BJ (cell line): ENCODE results near the gene TNFRSF4. TPM values are rescaled to one million over a fixed set of nuclear protein-coding genes. Genes with fewer than 3 reads are reported as not detected.

Experiments used
- CTCF ChIA-PET: fragments of 350-600 bp; formaldehyde crosslinking; extraction: SDS; loops from one replicate; lab custom pipeline; 2021; ENCODE audit warnings: antibody characterized with exemption, inconsistent platforms; lab: Yijun Ruan, JAX
- POLR2A ChIA-PET: fragments of 300-600 bp; sonication (Branson Sonifier 250); formaldehyde crosslinking; extraction: SDS; loops from one replicate; lab custom pipeline; 2021; ENCODE audit warnings: antibody characterized with exemption; lab: Charles Lee
- DNase-seq: peaks from one replicate; pipeline ENCODE4 v3.0.0-alpha.2; 2011; ENCODE audit warnings: low read depth
- H3K27me3 ChIP-seq: 2 replicates; pipeline ENCODE4 v1.6.0; 2011; ENCODE audit warnings: low read length; ENCODE audit not compliant: control insufficient read depth, insufficient read depth
- H3K36me3 ChIP-seq: 2 replicates; pipeline ENCODE4 v1.5.1; 2011; ENCODE audit warnings: low read length; ENCODE audit not compliant: control insufficient read depth, insufficient read depth
- H3K4me3 ChIP-seq: 2 replicates; pipeline ENCODE4 v1.5.1; 2011; ENCODE audit warnings: low read depth, mild to moderate bottlenecking, control low read depth, low read length
- CTCF ChIP-seq: IDR thresholded peaks from 2 replicates; pipeline ENCODE4 v1.5.1; 2011; ENCODE audit warnings: low read depth, mild to moderate bottlenecking, control low read depth, inconsistent platforms, low read length, moderate library complexity; ENCODE audit not compliant: insufficient read depth
- polyA plus RNA-seq: library from polyadenylated mRNA; depleted of rRNA; stranded (reverse); fragments of >200 nt; gene quantifications from 2 replicates; pipeline ENCODE4 v1.2.3, GENCODE V29; 2011

TNFRSF4 gene
- polyA plus RNA-seq, 1 experiment = not detected

- TF ChIP-seq CTCF = no peak
- no peak for DNase-seq
- Histone ChIP-seq H3K4me3 (no peak overlapping the region), H3K27me3 (no peaks in the 10 kb centered on the region), H3K36me3 (peaks cover 39% of the 10 kb centered on the region)
- POLR2A ChIA-PET = no interaction called here
- CTCF ChIA-PET = interaction anchor here (0.7 to 6.4 kb wide), 3 partner anchors 30 to 276 kb away, joined by 3 to 30 read pairs (median 4); no protein-coding TSS in a partner anchor
Observed at GRCh38 chr1:1259951-1260600, 46.1 kb upstream of the TNFRSF4 start.

- Histone ChIP-seq H3K4me3 (no peak overlapping the region), H3K36me3 (peaks cover 39% of the 10 kb centered on the region), H3K27me3 (no peaks in the 10 kb centered on the region)
- ChIA-PET POLR2A (no interaction called here), CTCF (interaction anchor here (6.4 kb wide), 1 partner anchor 138 kb away, joined by 30 read pairs; no protein-coding TSS in a partner anchor)
- DNase-seq = no peak
- no peak for TF ChIP-seq CTCF
Observed at GRCh38 chr1:1259540-1259939, 45.6 kb upstream of the TNFRSF4 start.

- peaks cover 40% of the 10 kb centered on the region for H3K36me3 ChIP-seq
Observed at GRCh38 chr1:1259119-1259488, 45.2 kb upstream of the TNFRSF4 start.

GRCh38 chr1:1256956-1257871, 43.3 kb upstream of the TNFRSF4 start:
- no peak overlapping the region for H3K4me3 ChIP-seq
- TF ChIP-seq CTCF = no peak
- ChIA-PET CTCF (interaction anchor here (0.6 to 1.8 kb wide), 3 partner anchors 135 to 216 kb away, joined by 4 to 9 read pairs (median 5); no protein-coding TSS in a partner anchor), POLR2A (no interaction called here)
- peaks cover 36% of the 10 kb centered on the region for H3K36me3 ChIP-seq
- no peaks in the 10 kb centered on the region for H3K27me3 ChIP-seq
- DNase-seq = no peak

More at GRCh38 chr1:1259119-1259488, 45.2 kb upstream of the TNFRSF4 start:
- DNase-seq = no peak
- CTCF ChIA-PET = interaction anchor here (6.4 kb wide), 1 partner anchor 137 kb away, joined by 30 read pairs; no protein-coding TSS in a partner anchor
- POLR2A ChIA-PET = no interaction called here
- TF ChIP-seq CTCF = no peak
- Histone ChIP-seq H3K4me3 (no peak overlapping the region), H3K27me3 (no peaks in the 10 kb centered on the region)

- H3K4me3 ChIP-seq = no peak overlapping the region
- ChIA-PET CTCF (interaction anchor here (0.8 to 2.0 kb wide), 2 partner anchors 9 to 133 kb away, joined by 3 to 10 read pairs; no protein-coding TSS in a partner anchor), POLR2A (no interaction called here)
- DNase-seq = no peak
- H3K36me3 ChIP-seq = peaks cover 30% of the 10 kb centered on the region
- TF ChIP-seq CTCF = no peak
- H3K27me3 ChIP-seq = no peaks in the 10 kb centered on the region
Observed at GRCh38 chr1:1255611-1256010, 41.7 kb upstream of the TNFRSF4 start.
